HG02970 (cell line): Measurements from ENCODE around the gene GNB1.
A peak's percentile ranks its signal among the peaks of the same experiment; 100 is the strongest.
"Not testable (repeated sequence)": the region's sequence is repeated elsewhere in the genome, so short reads cannot be mapped to it uniquely, and the experiment has no call there.

ENCODE experiments used
- ATAC-seq: cut with Tn5 transposase; IDR thresholded peaks from one replicate; pipeline ENCODE4 v1.9.1; 2021; ENCODE audit warnings: mild to moderate bottlenecking, moderate library complexity, moderate number of reproducible peaks; ENCODE audit not compliant: unreplicated experiment, low FRiP score

The GNB1 gene

GRCh38 chr1:1892079-1892762 is 1.3 kb upstream of the GNB1 start:
- ATAC-seq, result no peak

DNA sequence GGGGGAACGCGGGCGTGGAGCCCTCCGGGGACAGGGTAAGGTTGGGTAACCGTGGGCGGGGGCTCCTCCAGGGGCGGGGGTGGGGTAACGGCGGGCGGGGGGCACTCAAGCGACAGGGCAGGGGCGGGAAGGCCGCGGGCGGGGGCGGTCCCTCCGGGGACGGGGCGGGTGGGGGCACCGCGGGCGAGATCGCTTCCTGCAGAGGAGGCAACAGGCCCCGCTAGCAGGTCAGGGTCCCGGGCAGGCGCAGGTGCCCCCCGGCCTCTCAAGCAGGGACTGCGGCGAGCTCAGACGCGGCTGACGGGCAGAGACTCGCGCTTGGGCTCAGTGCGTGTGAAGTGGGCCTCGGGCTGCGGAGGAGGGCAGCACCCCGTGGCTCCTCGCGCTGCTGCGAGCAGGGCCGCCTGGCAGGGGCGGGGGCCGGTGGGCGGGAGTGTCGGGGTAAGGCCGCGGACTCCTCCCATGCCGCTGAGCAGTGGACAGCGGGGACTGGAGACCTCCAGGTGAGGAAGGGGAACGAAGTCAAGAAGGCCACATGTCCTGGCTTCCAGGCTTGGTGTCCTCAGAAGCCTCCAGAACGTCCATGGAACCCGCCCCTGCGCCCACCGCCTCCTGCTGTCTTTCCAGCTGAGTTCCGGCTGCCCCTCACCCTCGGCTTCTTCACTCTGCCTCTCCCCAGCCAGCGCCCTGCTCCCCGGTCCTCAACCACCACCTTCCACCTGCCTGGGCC is 627 bp upstream of the GNB1 start:
- ATAC-seq, result no peak

GRCh38 chr1:1889847-1890505 is 911 bp downstream of the GNB1 start:
- peak; percentile 26 for ATAC-seq

DNA sequence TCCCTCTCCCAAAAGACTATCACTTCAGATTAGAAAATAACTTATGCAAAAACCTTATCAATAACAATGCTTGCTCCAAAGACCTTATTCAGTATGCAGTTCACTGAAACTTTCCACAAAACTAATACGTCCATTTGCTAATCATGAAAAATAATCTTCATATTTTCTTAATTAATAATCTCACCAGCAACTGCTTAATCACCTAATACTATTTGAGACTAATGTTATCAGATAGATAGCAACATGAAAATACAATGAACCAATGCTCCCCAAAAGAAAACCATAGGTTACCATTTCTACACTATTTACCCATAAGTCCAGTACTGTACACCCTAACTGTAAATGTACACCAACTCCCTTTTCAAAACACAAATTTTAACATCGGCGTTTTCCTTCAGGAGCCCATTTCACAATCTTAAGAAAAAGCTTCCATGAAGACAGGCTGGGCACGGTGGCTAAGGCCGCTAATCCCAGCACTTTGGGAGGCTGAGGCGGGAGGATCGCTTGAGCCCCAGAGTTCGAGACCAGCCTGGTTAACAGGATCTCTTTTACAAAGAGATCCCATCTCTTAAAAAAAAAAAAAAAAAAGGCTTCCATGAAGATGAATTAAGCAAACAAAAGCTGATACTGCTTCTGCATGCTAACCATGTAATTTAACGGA is 1.7 kb downstream of the GNB1 start:
- ATAC-seq, result no peak

GRCh38 chr1:1883890-1884289 is 7.0 kb downstream of the GNB1 start:
- not testable (repeated sequence) for ATAC-seq

GRCh38 chr1:1883092-1883873 is 7.6 kb downstream of the GNB1 start:
- ATAC-seq, result no peak

DNA sequence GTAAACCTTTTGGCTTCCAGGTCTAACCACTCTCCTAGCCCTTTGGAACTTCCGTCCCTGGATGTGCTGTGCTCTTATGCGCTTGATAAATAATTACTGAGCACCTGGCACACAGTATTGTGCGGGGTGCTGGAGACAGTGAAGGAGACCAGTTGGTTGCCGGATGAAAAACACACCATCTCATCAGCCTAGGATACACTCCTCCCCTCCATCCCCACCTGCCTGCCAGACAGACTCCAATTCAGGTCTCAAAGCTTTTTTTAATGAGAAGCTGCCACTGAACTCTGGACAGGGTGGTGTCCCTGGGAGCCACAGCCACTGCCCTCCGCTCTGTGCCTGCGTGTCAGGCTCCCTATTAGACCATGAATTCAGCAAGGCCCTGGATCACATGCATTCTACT is 9.2 kb downstream of the GNB1 start:
- ATAC-seq, result no peak

DNA sequence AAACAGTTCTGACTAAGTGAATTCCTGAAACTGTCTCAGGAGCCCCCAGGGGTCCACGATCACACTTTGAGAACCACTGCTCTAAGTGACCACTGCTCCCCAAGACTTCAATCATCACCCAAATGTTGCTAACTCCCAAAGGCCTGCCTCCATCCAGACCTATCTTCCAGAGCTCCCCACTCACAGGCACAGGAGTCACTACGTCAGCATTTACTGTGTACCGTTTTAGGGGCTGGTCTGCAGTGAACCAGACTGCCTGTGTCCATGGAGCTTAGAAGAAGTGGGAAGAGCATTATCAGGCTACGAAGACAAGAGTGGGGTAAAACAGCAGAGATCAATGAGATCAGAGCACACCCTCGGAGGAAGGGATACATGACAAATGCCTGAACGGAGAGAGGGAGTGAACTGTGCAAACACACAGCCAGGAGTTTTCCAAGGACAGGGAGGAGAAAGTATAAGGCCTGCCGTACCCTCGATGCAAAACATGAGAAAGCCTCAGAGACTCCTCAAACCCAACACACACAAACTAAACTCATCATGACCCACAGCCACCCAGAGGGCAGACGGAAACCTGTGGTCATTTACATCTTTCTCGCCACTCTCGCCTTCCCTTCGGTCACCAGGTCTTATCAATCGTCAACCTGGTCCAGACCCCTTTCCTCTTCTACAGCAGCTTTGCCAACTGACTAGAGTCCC is 10.1 kb downstream of the GNB1 start:
- ATAC-seq, result no peak

DNA sequence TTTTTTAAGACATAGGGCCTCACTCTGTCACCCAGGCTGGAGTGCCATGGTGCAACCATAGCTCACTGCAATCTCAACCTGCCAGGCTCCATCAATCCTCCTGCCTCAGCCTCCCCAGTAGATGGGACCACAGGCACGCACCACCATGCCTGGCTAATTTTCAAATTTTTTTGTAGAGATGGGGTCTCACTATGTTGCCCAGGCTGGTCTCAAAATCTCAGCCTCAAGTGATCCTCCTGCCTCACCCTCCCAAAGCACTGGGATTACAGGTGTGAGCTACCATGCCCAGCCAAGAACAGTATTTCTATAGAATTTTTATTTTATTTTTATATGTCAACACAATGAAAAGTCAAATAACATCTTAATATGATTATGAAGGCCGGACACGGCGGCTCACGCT is 10.9 kb downstream of the GNB1 start:
- no peak for ATAC-seq

- no peak for ATAC-seq
Measured at GRCh38 chr1:1877865-1878436, 12.9 kb downstream of the GNB1 start.

DNA sequence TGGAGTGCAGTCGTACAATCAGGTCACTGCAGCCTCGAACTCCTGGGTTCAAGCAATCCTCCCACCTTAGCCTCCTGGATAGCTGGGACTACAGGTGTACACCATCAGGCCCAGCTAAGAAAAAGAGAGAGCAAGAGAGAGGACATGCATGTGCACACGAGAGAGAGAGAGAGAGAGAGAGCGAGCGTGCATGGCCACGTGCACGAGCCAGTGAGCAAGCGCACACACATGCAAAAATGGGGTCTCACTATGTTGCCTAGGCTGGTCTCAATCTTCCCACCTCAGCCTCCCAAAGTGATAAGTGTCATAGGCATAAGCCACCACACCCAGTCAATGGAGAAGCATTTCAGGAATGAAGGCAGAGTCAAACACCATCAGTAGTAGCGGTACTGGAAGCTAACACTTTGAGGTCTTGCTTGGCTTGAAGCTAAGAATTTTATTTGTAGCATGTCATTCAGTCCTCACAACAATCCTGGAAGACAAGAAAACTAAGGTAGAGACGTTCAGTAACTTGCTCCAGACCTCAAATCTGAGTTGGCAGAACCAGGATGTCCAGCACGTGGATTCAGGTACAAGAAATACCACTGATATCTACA is 14.5 kb downstream of the GNB1 start:
- ATAC-seq, result no peak

- no peak for ATAC-seq
Measured at GRCh38 chr1:1875932-1876331, 15.0 kb downstream of the GNB1 start.

GRCh38 chr1:1874901-1875300 is 16.0 kb downstream of the GNB1 start:
- ATAC-seq, result no peak

DNA sequence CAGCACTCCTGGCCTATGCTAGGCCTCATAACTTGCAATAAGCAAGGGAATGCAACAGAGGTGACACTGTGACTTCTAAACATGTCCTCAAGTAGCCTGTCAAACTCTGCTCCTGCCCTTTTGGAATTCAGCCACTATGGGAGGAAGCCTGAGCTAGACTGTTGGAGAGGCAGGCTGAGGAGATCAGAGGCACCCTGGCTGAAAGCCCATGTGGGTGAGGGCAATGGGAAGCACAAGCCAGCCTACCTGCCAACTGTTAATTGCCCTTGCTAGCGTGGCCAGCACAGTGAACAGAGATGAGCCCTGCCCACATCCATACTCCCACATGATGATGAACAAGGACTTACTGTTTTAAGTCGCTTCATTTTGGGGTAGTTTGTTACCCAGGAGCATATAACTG is 17.7 kb downstream of the GNB1 start:
- ATAC-seq, result no peak

DNA sequence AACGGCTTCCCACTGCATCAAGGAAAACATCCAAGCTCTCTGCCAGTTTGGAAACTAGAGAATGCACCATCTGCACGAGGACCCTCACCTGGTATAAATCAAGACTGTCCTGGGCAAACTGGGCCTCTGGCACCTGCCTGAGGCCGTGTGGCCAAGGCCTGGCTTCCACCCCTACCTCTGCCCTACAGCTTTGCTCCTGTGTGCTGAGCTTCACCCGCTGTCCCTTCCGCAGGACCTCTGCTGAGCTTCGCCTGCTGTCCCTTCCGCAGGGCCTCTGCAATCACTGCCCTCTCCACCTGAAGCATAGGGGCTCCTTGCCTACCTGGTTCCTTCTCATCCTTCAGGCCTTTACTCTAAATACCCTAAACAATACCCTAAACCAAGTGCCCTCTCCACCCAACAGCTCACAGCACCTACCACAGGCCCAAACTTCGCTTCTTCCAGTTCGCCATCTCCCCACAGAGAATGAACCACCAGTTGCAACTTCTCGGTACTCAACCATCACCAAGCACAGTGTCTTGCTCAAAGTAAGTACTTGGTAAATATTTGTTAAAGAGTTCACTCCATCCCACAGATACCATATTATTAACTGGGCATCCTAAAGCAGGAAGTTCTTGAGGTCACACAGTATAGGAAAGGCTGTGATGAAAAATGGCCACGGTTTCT is 18.4 kb downstream of the GNB1 start:
- ATAC-seq, result no peak

DNA sequence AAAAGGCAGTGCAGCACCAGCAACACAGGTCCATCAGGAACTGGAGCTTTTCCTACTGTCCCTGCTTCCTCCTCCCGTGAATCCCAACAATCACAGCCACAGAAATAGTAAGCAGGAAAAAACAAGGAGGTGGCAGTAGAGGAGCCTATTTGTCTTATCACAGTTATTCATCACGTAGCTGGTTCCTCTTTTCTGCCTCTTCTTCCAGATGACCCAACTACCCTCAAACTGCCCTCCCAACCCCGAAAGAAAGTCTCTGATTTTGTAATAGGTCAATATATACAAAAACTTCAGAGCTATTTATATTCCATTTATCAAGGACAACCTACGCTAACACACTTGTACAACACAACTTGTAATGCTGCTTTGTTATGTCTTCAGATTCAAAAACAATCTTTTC is 21.4 kb downstream of the GNB1 start:
- ATAC-seq, result no peak

DNA sequence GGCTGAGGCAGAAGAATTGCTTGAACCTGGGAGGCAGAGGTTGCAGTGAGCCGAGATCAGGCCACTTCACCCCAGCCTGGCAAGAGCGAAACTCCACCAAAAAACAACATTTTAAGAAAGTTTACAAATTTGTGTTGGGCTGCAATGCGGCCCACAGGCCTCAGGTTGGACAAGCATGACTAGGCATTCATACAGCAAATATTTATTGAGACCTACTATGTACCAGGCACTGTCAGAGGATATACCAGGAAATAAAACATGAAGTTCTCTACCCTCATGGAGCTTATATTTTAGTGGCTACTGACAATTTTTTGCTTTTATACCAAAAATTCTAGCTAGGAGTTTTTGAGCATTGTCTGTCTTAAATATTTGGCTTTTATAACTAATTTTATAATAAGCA is 23.7 kb downstream of the GNB1 start:
- ATAC-seq, result no peak

DNA sequence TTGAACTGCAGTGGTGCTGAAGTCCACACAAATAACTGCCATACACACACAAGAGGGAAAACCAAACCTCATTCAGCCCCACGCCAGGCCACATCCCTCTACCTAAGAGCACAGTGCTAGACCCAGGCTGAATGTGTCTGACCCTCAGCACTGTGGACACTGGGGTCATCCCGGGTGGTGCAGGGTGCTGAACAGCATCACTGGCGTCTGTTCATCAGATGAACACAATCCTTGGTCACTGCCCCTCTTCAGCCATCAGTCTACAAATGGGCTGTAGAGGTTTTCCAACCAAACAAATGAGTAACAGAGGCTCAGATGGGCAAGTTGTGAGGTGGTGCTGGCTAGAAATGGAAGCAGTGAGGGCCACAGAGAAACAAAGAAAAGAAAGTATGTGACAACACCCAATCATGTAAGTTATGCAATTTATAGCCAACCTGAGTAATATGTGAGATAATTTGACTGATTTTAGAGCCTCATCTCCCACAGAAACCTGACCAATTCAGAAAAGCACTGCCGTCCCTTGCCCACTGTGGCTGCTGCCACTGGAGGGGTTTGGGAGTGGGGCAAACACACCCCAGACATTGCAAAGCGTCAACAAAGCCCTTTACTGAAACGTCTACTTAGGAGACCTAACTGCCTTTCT is 27.9 kb downstream of the GNB1 start:
- ATAC-seq, result no peak
